CD4-positive, alpha-beta T cell treated with Interleukin-1 beta for 1 hour (primary cell): ENCODE measurements around the gene MAPKAPK3.
A peak's percentile ranks its signal among the peaks of the same experiment; 100 is the strongest.

Experiments used
- DNase-seq, 2 donors: peaks; one replicate each; pipeline ENCODE4 v3.0.0-alpha.2; 2020 to 2022

Gene MAPKAPK3

GRCh38 chr3:50627407-50628051 is 10.6 kb downstream of the MAPKAPK3 start:
- DNase-seq = peak in 1 of 2 donors; percentile 82

GRCh38 chr3:50628601-50629000 is 11.7 kb downstream of the MAPKAPK3 start:
- no peak for DNase-seq

GRCh38 chr3:50630394-50630793 is 13.4 kb downstream of the MAPKAPK3 start:
- no peak for DNase-seq

GRCh38 chr3:50630877-50631276 is 13.9 kb downstream of the MAPKAPK3 start:
- no peak for DNase-seq

- DNase-seq = no peak
Observed at GRCh38 chr3:50632450-50632849, 15.5 kb downstream of the MAPKAPK3 start.

GRCh38 chr3:50633230-50633790 is 16.4 kb downstream of the MAPKAPK3 start:
- DNase-seq = no peak

- no peak for DNase-seq
Observed at GRCh38 chr3:50635066-50635465, 18.1 kb downstream of the MAPKAPK3 start.

- DNase-seq = no peak
Observed at GRCh38 chr3:50637011-50637410, 20.1 kb downstream of the MAPKAPK3 start.

- no peak for DNase-seq
Observed at GRCh38 chr3:50637945-50638344, 21.0 kb downstream of the MAPKAPK3 start.

- DNase-seq = no peak
Observed at GRCh38 chr3:50639055-50639494, 22.1 kb downstream of the MAPKAPK3 start.

- no peak for DNase-seq
Observed at GRCh38 chr3:50642382-50642781, 25.4 kb downstream of the MAPKAPK3 start.

GRCh38 chr3:50644561-50644960 is 27.6 kb downstream of the MAPKAPK3 start:
- DNase-seq = no peak

- no peak for DNase-seq
Observed at GRCh38 chr3:50645378-50645777, 28.4 kb downstream of the MAPKAPK3 start.

- DNase-seq = no peak
Observed at GRCh38 chr3:50648313-50648712, 31.4 kb downstream of the MAPKAPK3 start.

- no peak for DNase-seq
Observed at GRCh38 chr3:50648944-50649343, 32.0 kb downstream of the MAPKAPK3 start.

GRCh38 chr3:50649451-50649931 is 32.5 kb downstream of the MAPKAPK3 start:
- no peak for DNase-seq

- no peak for DNase-seq
Observed at GRCh38 chr3:50650018-50650417, 33.1 kb downstream of the MAPKAPK3 start.

GRCh38 chr3:50651445-50651844 is 34.5 kb downstream of the MAPKAPK3 start:
- no peak for DNase-seq

- no peak for DNase-seq
Observed at GRCh38 chr3:50651920-50652529, 35.1 kb downstream of the MAPKAPK3 start.

GRCh38 chr3:50652709-50653108 is 35.8 kb downstream of the MAPKAPK3 start:
- peak; percentile 57 to 67 for DNase-seq

- DNase-seq = no peak
Observed at GRCh38 chr3:50653937-50654595, 37.1 kb downstream of the MAPKAPK3 start.

- peak in 1 of 2 donors; percentile 20 for DNase-seq
Observed at GRCh38 chr3:50655009-50655830, 38.3 kb downstream of the MAPKAPK3 start.
